Hepatocyte (in vitro differentiated cells): ENCODE data around the gene SGPP1.

ENCODE experiments used
- EZH2 ChIP-seq: fragments of 200-600 bp; sonication (generic); IDR thresholded peaks from 2 replicates; pipeline ENCODE4 v1.6.1; 2016; ENCODE audit warnings: antibody characterized with exemption, mild to moderate bottlenecking, borderline replicate concordance
- TF ChIP-seq, protein P1 (sequence below): fragments of 200-600 bp; sonication (generic); IDR thresholded peaks from 2 replicates; pipeline ENCODE4 v1.5.1; 2016; ENCODE audit warnings: antibody characterized with exemption, mild to moderate bottlenecking; ENCODE audit not compliant: poor library complexity

DNA sequence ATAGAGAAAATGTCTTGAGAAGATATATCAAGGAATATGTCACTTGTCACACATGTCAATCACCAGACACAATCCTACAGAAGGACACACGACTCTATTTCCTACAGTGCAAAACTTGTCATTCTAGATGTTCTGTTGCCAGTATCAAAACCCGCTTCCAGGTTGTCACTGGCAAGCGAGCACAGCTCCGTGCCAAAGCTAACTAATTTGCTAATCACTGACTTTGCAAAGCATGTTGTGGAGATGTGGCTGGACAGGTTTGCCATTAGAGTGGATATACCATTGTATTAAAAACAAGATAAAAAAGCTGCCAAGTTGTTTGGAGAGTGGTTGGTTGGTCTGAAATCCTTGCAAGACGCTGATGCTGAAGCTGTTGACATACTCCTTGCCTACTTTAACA, 7.9 kb upstream of the SGPP1 start:
- TF ChIP-seq, protein P1, sequence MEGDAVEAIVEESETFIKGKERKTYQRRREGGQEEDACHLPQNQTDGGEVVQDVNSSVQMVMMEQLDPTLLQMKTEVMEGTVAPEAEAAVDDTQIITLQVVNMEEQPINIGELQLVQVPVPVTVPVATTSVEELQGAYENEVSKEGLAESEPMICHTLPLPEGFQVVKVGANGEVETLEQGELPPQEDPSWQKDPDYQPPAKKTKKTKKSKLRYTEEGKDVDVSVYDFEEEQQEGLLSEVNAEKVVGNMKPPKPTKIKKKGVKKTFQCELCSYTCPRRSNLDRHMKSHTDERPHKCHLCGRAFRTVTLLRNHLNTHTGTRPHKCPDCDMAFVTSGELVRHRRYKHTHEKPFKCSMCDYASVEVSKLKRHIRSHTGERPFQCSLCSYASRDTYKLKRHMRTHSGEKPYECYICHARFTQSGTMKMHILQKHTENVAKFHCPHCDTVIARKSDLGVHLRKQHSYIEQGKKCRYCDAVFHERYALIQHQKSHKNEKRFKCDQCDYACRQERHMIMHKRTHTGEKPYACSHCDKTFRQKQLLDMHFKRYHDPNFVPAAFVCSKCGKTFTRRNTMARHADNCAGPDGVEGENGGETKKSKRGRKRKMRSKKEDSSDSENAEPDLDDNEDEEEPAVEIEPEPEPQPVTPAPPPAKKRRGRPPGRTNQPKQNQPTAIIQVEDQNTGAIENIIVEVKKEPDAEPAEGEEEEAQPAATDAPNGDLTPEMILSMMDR, result no peak
- TF ChIP-seq EZH2, result no peak
